ACHN (cell line): ENCODE measurements around the gene BMF.
"Not testable (repeated sequence)": the region's sequence is repeated elsewhere in the genome, so short reads cannot be mapped to it uniquely, and the experiment has no call there.

ENCODE experiments used
- DNase-seq: peaks from one replicate; pipeline ENCODE4 v3.0.0-alpha.2; 2015
- in situ Hi-C: cut with HindIII; loops from 2 replicates; pipeline ENCODE4 v1.10.0; 2017; ENCODE audit warnings: low sequenced_read_pairs, low pct_ligation_motif_present, low pct_unique_long_range_greater_than_20kb

BMF gene

GRCh38 chr15:40130799-40131502, 22.3 kb upstream of the BMF start:
- in situ Hi-C loops: no loop called here
- no peak for DNase-seq

DNA sequence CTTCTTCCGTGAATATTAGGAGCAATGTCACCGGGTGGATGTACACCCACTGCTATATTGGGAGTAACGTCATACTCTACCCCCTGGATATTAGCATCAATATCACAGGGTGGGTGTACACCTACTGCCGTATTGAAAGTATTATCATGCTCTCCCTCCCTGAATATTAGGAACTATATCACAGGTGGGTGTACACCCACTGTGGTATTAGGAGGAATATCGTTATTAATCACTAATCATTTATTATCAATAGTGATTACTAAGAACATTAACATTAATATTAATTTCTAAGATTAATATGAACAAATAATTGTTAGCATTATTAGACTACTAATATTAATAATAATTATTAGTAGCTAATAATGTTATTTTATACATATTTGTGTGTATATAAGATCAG, 21.4 kb upstream of the BMF start:
- no peak for DNase-seq
- in situ Hi-C loops: no loop called here

GRCh38 chr15:40128766-40129660, 20.3 kb upstream of the BMF start:
- in situ Hi-C loops: no loop called here

DNA sequence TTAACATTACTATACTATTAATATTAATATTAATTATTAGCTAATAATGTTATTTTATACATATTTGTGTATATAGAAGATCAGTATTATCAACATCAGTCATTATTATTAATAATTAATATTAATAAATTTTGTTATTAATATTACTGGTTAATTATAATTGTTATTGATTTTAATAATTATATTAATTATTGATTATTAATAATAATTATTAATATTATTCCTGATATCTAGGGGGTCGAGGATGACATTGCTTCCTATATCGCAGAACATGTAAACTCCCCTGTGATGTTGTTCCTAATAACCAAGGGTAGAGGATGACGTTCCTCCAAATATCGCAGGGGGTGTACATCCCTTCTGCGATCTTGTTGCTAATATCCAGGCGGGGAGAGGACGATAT, 17.3 kb upstream of the BMF start:
- in situ Hi-C loops: no loop called here
- DNase-seq: no peak

More at GRCh38 chr15:40128766-40129660, 20.3 kb upstream of the BMF start:
- no peak for DNase-seq

GRCh38 chr15:40124807-40125285, 16.2 kb upstream of the BMF start:
- DNase-seq, in situ Hi-C loops: not testable (repeated sequence)

GRCh38 chr15:40124333-40124732, 15.7 kb upstream of the BMF start:
- in situ Hi-C loops, DNase-seq: not testable (repeated sequence)

GRCh38 chr15:40123863-40124262, 15.2 kb upstream of the BMF start:
- in situ Hi-C loops: not testable (repeated sequence)

DNA sequence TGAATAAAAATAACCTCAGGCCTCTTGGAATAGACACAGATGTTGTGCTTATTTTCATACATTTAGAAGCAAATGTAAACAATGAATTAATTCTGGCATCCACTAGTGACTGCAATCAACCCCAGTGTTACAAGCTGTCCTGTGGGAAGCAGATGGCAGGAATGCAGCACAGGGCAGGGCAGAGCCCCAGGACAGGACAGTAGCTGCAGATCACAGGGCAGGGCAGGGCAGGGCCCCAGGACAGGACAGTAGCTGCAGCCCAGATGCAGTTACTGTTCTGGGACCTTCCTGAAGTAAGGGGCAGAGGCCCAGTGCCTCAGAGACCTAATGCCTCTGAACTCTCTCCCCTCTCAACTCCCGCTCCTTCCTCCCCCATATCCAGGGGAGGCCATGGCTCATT, 14.3 kb upstream of the BMF start:
- DNase-seq: not testable (repeated sequence)

More at GRCh38 chr15:40123863-40124262, 15.2 kb upstream of the BMF start:
- DNase-seq: not testable (repeated sequence)

GRCh38 chr15:40121911-40122638, 13.4 kb upstream of the BMF start:
- DNase-seq: no peak
- in situ Hi-C loops: no loop called here

More for the DNA sequence above, 14.3 kb upstream of the BMF start:
- in situ Hi-C loops: not testable (repeated sequence)

DNA sequence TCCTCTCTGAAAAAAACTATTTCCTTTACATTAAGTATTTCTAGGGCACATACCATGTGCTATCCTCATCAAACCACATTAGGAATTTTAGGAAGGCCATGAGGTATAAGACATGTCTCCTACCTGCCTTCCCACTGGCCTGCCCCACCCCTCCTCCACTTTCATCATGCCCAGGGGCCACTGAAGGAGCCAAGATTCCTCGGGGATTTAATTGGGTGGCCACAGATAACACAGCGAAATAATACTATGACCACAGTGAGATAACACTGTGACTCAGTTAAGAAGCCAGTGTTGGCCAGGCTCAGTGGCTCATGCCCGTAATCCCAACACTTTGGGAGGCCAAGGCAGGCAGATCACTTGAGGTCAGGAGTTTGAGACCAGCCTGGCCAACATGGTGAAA, 9.8 kb upstream of the BMF start:
- DNase-seq: no peak
- in situ Hi-C loops: no loop called here

- DNase-seq: no peak
Measured at GRCh38 chr15:40115670-40116093, 7.0 kb upstream of the BMF start.

GRCh38 chr15:40115106-40115505, 6.4 kb upstream of the BMF start:
- DNase-seq, in situ Hi-C loops: not testable (repeated sequence)

More at GRCh38 chr15:40115670-40116093, 7.0 kb upstream of the BMF start:
- in situ Hi-C loops: no loop called here

- DNase-seq: no peak
- in situ Hi-C loops: no loop called here
Measured at GRCh38 chr15:40114218-40114617, 5.5 kb upstream of the BMF start.

DNA sequence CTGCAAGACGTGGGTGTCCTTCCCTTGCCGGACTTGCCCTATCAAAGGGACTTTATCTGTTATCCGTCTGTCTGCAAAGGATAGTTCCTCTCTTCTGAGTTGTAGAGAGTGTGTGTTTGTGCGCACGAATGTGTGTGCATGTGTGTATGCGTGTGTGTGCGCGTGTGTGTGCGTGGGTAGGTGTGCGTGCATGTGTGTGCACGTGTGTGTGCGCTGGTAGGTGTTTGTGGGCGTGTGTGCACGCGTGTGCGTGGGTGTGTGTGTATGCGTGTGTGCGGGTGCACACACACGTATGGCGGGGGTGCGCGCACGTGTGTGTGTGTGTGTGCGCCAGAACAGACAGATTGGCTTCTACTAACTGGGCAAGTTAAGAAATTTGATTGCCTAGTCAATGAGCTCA, 4.1 kb upstream of the BMF start:
- in situ Hi-C loops: no loop called here
- no peak for DNase-seq

DNA sequence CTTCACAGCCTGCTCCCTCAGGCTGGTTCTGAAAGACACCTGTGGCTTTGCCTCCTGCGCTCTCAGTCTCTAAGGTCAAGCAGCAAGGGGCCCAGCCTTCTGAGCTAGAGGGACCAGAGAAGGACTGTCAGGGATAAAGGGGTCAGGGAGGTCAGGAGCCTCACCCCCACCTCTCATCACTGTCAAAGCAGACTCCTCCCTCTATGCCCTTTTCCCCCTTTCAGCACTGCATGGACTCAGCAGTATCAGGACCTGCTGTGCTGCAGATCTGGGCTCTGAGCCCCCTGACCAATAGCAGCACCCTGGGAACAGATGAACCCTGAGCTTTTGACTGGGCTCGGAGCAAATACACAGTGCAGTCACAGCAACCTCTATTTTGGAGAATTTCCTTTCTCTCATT, 3.2 kb upstream of the BMF start:
- in situ Hi-C loops: no loop called here
- DNase-seq: no peak

DNA sequence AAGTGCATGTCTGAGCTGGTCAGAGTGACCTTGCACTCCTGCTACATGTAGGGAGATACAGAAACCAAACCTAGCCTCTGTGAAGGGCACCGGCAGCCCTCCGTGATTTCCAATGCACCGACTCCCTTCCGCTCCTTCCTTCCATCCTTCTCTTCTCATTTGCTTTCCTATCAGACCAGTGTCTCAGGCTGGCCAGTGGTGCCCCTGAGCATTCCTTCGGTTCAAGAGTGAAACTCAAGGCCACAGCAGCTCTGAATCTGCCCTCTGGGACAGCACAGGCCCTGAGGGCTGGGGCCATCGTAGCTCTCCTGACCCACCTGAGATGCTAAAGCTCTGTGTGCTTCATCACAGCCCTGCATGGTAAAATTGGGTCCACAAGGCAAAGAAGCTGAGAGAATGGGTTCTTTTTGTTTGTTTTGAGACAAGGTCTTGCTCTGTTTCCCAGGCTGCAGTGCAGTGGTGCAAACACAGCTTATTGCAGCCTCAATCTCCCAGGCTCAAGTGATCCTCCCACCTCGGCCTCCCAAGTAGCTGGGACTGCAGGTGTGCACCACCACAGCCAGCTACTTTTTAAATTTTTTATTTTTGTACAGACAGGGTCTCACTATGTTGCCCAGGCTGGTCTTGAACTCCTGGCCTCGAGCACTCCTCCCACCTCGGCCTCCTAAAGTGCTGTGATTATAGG, 2.3 kb upstream of the BMF start:
- in situ Hi-C loops: no loop called here
- DNase-seq: no peak

- in situ Hi-C loops: no loop called here
Measured at GRCh38 chr15:40108061-40108854, 421 bp downstream of the BMF start.

More at GRCh38 chr15:40108061-40108854, 421 bp downstream of the BMF start:
- DNase-seq: no peak
